Mesenchymal stem cell (in vitro differentiated cells and primary cell): ENCODE measurements around the gene MBD2.

Experiments
- DNase-seq: peaks from one replicate; pipeline ENCODE4 v3.0.0-alpha.2; 2013
- H2AFZ ChIP-seq: one replicate; pipeline ENCODE4 v1.6.1; 2013; ENCODE audit warnings: low read depth, mild to moderate bottlenecking, control low read depth, inconsistent platforms, low read length, moderate library complexity
- H2AK5ac ChIP-seq: 2 replicates; pipeline ENCODE4 v1.6.1; 2013; ENCODE audit warnings: low read length, moderate library complexity, mild to moderate bottlenecking, inconsistent platforms; ENCODE audit not compliant: severe bottlenecking
- H2BK120ac ChIP-seq: one replicate; pipeline ENCODE4 v1.6.1; 2013; ENCODE audit warnings: low read depth, mild to moderate bottlenecking, inconsistent platforms, low read length, moderate library complexity
- H2BK12ac ChIP-seq, 2 experiments: one replicate each; pipeline ENCODE4 v1.6.1; 2013; ENCODE audit warnings: inconsistent platforms in 2 of 2, low read length in 2 of 2, mild to moderate bottlenecking in 2 of 2, moderate library complexity in 2 of 2, control low read depth in 1 of 2
- H2BK15ac ChIP-seq: one replicate; pipeline ENCODE4 v1.6.1; 2013; ENCODE audit warnings: mild to moderate bottlenecking, low read depth, inconsistent platforms; ENCODE audit not compliant: poor library complexity, severe bottlenecking
- H2BK5ac ChIP-seq: 2 replicates; pipeline ENCODE4 v1.6.1; 2013; ENCODE audit warnings: low read depth, mild to moderate bottlenecking, low read length, control low read depth, inconsistent platforms; ENCODE audit not compliant: poor library complexity, severe bottlenecking
- H3K14ac ChIP-seq, 2 experiments: one replicate each; pipeline ENCODE4 v1.6.1; 2013; ENCODE audit warnings: inconsistent platforms in 2 of 2, low read length in 2 of 2, control low read depth in 1 of 2, mild to moderate bottlenecking in 1 of 2, moderate library complexity in 1 of 2
- H3K18ac ChIP-seq, 2 experiments: one replicate each; pipeline ENCODE4 v1.6.1; 2013; ENCODE audit warnings: inconsistent platforms in 2 of 2, low read length in 2 of 2, control low read depth in 1 of 2, low read depth in 1 of 2, mild to moderate bottlenecking in 1 of 2
- H3K23ac ChIP-seq, 2 experiments: one replicate each; pipeline ENCODE4 v1.6.1; 2013; ENCODE audit warnings: inconsistent platforms in 2 of 2, low read length in 2 of 2, mild to moderate bottlenecking in 2 of 2, moderate library complexity in 2 of 2, control low read depth in 1 of 2
- H3K27ac ChIP-seq: 2 replicates; pipeline ENCODE4 v1.5.1; 2013; ENCODE audit warnings: mild to moderate bottlenecking, moderate library complexity, low read length, control low read depth, inconsistent platforms; ENCODE audit not compliant: poor library complexity, severe bottlenecking
- H3K27me3 ChIP-seq, 2 experiments: 2 replicates each; pipeline versions ENCODE4 v1.6.1 to v1.7.0; 2013; ENCODE audit warnings: low read length in 2 of 2, mild to moderate bottlenecking in 2 of 2, moderate library complexity in 2 of 2, control low read depth in 1 of 2, inconsistent platforms in 1 of 2; ENCODE audit not compliant: control insufficient read depth in 1 of 2, insufficient read depth in 1 of 2
- H3K36me3 ChIP-seq, 2 experiments: 2 replicates each; pipeline versions ENCODE4 v1.6.1 to v1.7.0; 2013; ENCODE audit warnings: low read length in 2 of 2, control low read depth in 1 of 2, inconsistent platforms in 1 of 2, low read depth in 1 of 2, mild to moderate bottlenecking in 1 of 2; ENCODE audit not compliant: insufficient read depth in 2 of 2, control insufficient read depth in 1 of 2
- H3K4ac ChIP-seq, 2 experiments: one replicate each; pipeline ENCODE4 v1.6.1; 2013; ENCODE audit warnings: inconsistent platforms in 2 of 2, low read length in 2 of 2, mild to moderate bottlenecking in 2 of 2, moderate library complexity in 2 of 2, control low read depth in 1 of 2, low read depth in 1 of 2
- H3K4me1 ChIP-seq: 2 replicates; pipeline ENCODE4 v1.6.1; 2013; ENCODE audit warnings: low read depth, low read length, control low read depth; ENCODE audit not compliant: control insufficient read depth, insufficient read depth
- H3K4me2 ChIP-seq: 2 replicates; pipeline ENCODE4 v1.6.1; 2013; ENCODE audit warnings: low read length, mild to moderate bottlenecking, inconsistent platforms; ENCODE audit not compliant: poor library complexity, severe bottlenecking
- H3K4me3 ChIP-seq, 2 experiments: 2 replicates each; pipeline versions ENCODE4 v1.5.1 to v1.7.0; 2013; ENCODE audit warnings: low read length in 2 of 2, mild to moderate bottlenecking in 2 of 2, control low read depth in 1 of 2, low read depth in 1 of 2; ENCODE audit not compliant: insufficient read depth in 1 of 2
- H3K79me1 ChIP-seq: replicated peaks from 2 replicates; pipeline ENCODE4 v1.6.1; 2013; ENCODE audit warnings: mild to moderate bottlenecking, control low read depth, low read length, inconsistent platforms; ENCODE audit not compliant: poor library complexity, severe bottlenecking
- H3K9ac ChIP-seq: 2 replicates; pipeline ENCODE4 v1.7.0; 2013; ENCODE audit warnings: mild to moderate bottlenecking, low read length, moderate library complexity
- H3K9me3 ChIP-seq: 2 replicates; pipeline ENCODE4 v1.7.0; 2013; ENCODE audit warnings: mild to moderate bottlenecking, low read length; ENCODE audit not compliant: control insufficient read depth
- H4K8ac ChIP-seq: one replicate; pipeline ENCODE4 v1.6.1; 2013; ENCODE audit warnings: inconsistent platforms, mild to moderate bottlenecking, low read length, moderate library complexity
- H4K91ac ChIP-seq: one replicate; pipeline ENCODE4 v1.6.1; 2013; ENCODE audit warnings: mild to moderate bottlenecking, low read length, inconsistent platforms
- WGBS: methylation state at CpG from one replicate; pipeline ENCODE4 v1.1.7; 2013; ENCODE audit warnings: mixed read lengths; 5-methylcytosine and 5-hydroxymethylcytosine counted together

MBD2 gene

DNA sequence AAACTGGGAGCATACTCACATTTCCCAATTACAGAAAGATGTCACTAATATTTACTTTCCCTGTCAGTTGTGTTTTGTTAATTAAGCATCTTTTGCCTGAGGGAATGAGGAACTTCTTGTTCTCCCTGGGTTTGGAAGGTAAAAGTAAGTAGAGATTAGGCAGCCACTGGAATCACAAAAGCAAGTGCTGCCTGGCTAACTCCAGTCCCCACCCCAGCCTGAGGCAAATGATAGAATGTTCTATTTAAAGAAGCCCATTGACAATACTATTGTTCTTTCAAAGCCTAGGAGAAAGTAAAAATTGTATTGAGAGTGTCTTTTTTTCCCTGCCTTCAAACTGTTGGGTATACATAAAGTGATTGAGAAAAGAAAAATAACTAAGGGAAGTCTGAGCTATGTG is 93.8 kb downstream of the MBD2 start:
- peaks cover 2% of the 10 kb centered on the region for H3K79me1 ChIP-seq
- no peak overlapping the region for H4K8ac ChIP-seq
- H3K4me2 ChIP-seq, result no peak overlapping the region
- no peak overlapping the region for H2BK120ac ChIP-seq
- no peak overlapping the region for H3K27ac ChIP-seq
- H3K9ac ChIP-seq, result no peak overlapping the region
- no peak overlapping the region for H3K23ac ChIP-seq
- H2BK15ac ChIP-seq, result no peak overlapping the region
- no peak overlapping the region for H2BK5ac ChIP-seq
- H2AK5ac ChIP-seq, result no peak overlapping the region
- H4K91ac ChIP-seq, result no peak overlapping the region
- H2BK12ac ChIP-seq, result no peak overlapping the region
- no peaks in the 10 kb centered on the region for H3K27me3 ChIP-seq
- no peak overlapping the region for H3K14ac ChIP-seq
- no peak overlapping the region for H3K4me3 ChIP-seq
- no peak overlapping the region for H2AFZ ChIP-seq
- DNase-seq, result no peak
- no peaks in the 10 kb centered on the region for H3K36me3 ChIP-seq
- no peaks in the 10 kb centered on the region for H3K4me1 ChIP-seq
- H3K18ac ChIP-seq, result no peak overlapping the region
- H3K9me3 ChIP-seq, result no peaks in the 10 kb centered on the region
- H3K4ac ChIP-seq, result no peak overlapping the region

DNA sequence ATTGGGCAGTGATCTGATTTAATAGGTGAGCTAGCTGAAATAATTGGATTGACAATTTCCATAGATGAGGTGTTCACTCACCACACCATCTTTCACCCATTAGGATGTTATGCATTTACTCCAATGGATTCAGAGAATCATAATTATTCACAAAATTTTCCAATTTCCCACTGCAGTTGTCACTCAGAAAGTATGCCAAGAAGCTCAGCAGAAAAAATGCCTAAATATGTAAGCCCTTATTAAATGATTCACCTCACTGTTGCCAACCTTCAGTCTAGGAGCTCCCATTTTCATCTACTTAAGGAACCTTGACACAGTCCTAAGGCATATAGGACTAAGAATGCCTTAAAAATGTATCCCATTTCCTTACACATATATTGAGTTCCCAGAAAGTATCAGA is 94.3 kb downstream of the MBD2 start:
- no peak overlapping the region for H3K4ac ChIP-seq
- H3K23ac ChIP-seq, result no peak overlapping the region
- no peak overlapping the region for H2AFZ ChIP-seq
- H4K91ac ChIP-seq, result no peak overlapping the region
- no peak overlapping the region for H2BK120ac ChIP-seq
- H3K4me3 ChIP-seq, result no peak overlapping the region
- no peak overlapping the region for H3K18ac ChIP-seq
- no peak overlapping the region for H2BK15ac ChIP-seq
- H2AK5ac ChIP-seq, result no peak overlapping the region
- no peak overlapping the region for H3K27ac ChIP-seq
- no peak overlapping the region for H4K8ac ChIP-seq
- H3K27me3 ChIP-seq, result no peaks in the 10 kb centered on the region
- H2BK5ac ChIP-seq, result no peak overlapping the region
- no peaks in the 10 kb centered on the region for H3K9me3 ChIP-seq
- no peak overlapping the region for H3K9ac ChIP-seq
- H2BK12ac ChIP-seq, result no peak overlapping the region
- H3K36me3 ChIP-seq, result no peaks in the 10 kb centered on the region
- no peak overlapping the region for H3K14ac ChIP-seq
- peaks cover 2% of the 10 kb centered on the region for H3K79me1 ChIP-seq
- no peak overlapping the region for H3K4me2 ChIP-seq
- no peaks in the 10 kb centered on the region for H3K4me1 ChIP-seq
- DNase-seq, result no peak

DNA sequence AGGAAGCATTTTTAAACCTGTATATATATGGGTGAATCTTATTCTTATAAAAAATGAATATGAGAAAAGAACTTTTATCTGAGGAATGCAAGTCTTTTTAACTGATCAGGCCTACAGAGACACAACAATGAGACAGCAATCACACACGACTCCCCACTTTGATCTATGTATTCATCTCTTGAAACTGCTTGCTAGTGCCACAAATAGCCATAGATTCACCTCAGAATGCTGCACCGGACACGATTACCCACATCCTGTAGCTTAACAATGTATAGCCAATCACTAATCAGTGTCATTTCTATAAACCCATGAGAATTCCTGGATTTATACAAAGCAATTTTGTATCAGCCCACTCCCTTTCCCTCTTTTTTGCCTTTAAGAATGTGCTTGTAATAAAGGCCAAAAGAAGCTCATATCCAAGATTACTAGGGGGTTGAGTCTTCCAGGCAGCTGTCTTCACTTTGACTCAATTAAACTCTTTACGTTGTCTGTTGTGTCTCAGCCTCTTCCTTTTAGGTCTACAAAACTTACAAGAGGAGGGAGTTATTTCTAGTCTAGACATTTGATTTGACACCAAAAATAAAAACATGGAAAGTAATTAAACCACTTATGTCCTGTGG is 94.9 kb downstream of the MBD2 start:
- 74% methylated on average over 3 of the region's 4 CpGs for WGBS
- Histone ChIP-seq H4K91ac (no peak overlapping the region), H3K4me2 (no peak overlapping the region)

DNA sequence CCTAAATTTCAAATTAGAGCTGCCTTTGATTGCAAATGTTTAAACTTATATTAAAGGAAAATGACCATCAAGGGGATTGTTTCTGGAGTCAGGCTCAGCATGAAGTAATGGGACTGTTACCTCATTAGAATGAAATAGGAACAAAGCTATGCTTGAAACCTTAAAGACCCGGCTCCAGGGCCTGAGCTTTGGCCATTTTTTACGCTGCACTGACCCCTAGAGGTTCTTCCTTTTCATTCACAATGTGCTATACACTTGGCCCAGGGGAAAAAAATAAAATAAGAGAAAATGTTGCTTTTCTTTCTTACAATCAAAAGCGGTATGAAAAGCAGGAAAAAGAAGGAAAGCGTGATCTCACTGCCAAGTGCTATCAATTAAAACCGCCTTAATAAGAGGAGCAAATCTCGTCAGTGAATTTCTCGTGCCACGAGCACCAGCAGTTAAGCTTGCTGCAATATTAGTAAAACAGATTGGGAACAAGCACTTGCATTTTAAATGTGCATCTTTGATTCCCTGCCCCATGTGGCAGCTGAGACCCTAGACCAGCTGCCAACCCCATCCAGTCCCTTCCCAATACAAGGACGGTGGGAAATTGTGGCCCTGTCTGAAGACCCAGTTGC is 96.6 kb downstream of the MBD2 start:
- H2AK5ac ChIP-seq, result no peak overlapping the region
- H3K27ac ChIP-seq, result no peak overlapping the region
- H3K9me3 ChIP-seq, result no peaks in the 10 kb centered on the region
- no peak overlapping the region for H3K4me3 ChIP-seq
- no peaks in the 10 kb centered on the region for H3K36me3 ChIP-seq
- H2BK120ac ChIP-seq, result peak overlapping the region; percentile 19
- no peak overlapping the region for H2BK12ac ChIP-seq
- no peak overlapping the region for H2BK5ac ChIP-seq
- H3K18ac ChIP-seq, result no peak overlapping the region
- H3K79me1 ChIP-seq, result peaks cover 2% of the 10 kb centered on the region
- H4K8ac ChIP-seq, result peak overlapping the region; percentile 4
- peak overlapping the region; percentile 29 for H3K9ac ChIP-seq
- no peak overlapping the region for H4K91ac ChIP-seq
- no peaks in the 10 kb centered on the region for H3K27me3 ChIP-seq
- peak; percentile 71 for DNase-seq
- H2BK15ac ChIP-seq, result no peak overlapping the region
- no peaks in the 10 kb centered on the region for H3K4me1 ChIP-seq
- no peak overlapping the region for H3K4me2 ChIP-seq
- H3K23ac ChIP-seq, result no peak overlapping the region
- WGBS, result 66% methylated on average over 8 of the region's 9 CpGs
- no peak overlapping the region for H3K4ac ChIP-seq
- H2AFZ ChIP-seq, result no peak overlapping the region
- peak overlapping the region in 1 of 2 experiments; percentile 63 for H3K14ac ChIP-seq

More for the DNA sequence above, 94.9 kb downstream of the MBD2 start:
- H3K27ac ChIP-seq, result no peak overlapping the region
- no peak overlapping the region for H3K23ac ChIP-seq
- no peak overlapping the region for H2BK12ac ChIP-seq
- H3K4me1 ChIP-seq, result no peaks in the 10 kb centered on the region
- H3K4me3 ChIP-seq, result no peak overlapping the region
- H3K4ac ChIP-seq, result no peak overlapping the region
- H2BK5ac ChIP-seq, result no peak overlapping the region
- DNase-seq, result no peak
- peaks cover 2% of the 10 kb centered on the region for H3K79me1 ChIP-seq
- H4K8ac ChIP-seq, result no peak overlapping the region
- H3K9ac ChIP-seq, result no peak overlapping the region
- no peak overlapping the region for H2BK15ac ChIP-seq
- H3K14ac ChIP-seq, result no peak overlapping the region
- H2AFZ ChIP-seq, result no peak overlapping the region
- H2AK5ac ChIP-seq, result no peak overlapping the region
- no peak overlapping the region for H3K18ac ChIP-seq
- H3K36me3 ChIP-seq, result no peaks in the 10 kb centered on the region
- no peak overlapping the region for H2BK120ac ChIP-seq
- no peaks in the 10 kb centered on the region for H3K9me3 ChIP-seq
- H3K27me3 ChIP-seq, result no peaks in the 10 kb centered on the region
